H9 (cell line): ENCODE results near the gene PTPRJ. TPM values are rescaled to one million over a fixed set of nuclear protein-coding genes. Genes with fewer than 3 reads are reported as not detected.

Experiments used
- DNase-seq: peaks from one replicate; pipeline ENCODE4 v3.0.0-alpha.2; 2017
- H2AFZ ChIP-seq: one replicate; pipeline ENCODE4 v1.6.1; 2013; ENCODE audit warnings: mild to moderate bottlenecking, low read length, control low read depth, moderate library complexity
- H2AK5ac ChIP-seq: 2 replicates; pipeline ENCODE4 v1.6.1; 2013; ENCODE audit warnings: low read length, control low read depth, mixed read lengths; ENCODE audit not compliant: insufficient read length
- H2BK120ac ChIP-seq: one replicate; pipeline ENCODE4 v1.6.1; 2013; ENCODE audit warnings: low read depth, mild to moderate bottlenecking, low read length, control low read depth, inconsistent platforms; ENCODE audit not compliant: poor library complexity, severe bottlenecking
- H2BK12ac ChIP-seq: 2 replicates; pipeline ENCODE4 v1.6.1; 2013; ENCODE audit warnings: low read length, control low read depth, mixed read lengths, low read depth; ENCODE audit not compliant: insufficient read length
- H2BK15ac ChIP-seq: 2 replicates; pipeline ENCODE4 v1.6.1; 2013; ENCODE audit warnings: low read depth, low read length, control low read depth
- H2BK20ac ChIP-seq: one replicate; pipeline ENCODE4 v1.6.1; 2013; ENCODE audit warnings: low read depth, mild to moderate bottlenecking, low read length, control low read depth, inconsistent platforms; ENCODE audit not compliant: poor library complexity, severe bottlenecking
- H2BK5ac ChIP-seq: 2 replicates; pipeline ENCODE4 v1.6.1; 2013; ENCODE audit warnings: low read length, control low read depth, mixed read lengths; ENCODE audit not compliant: insufficient read length
- H3K14ac ChIP-seq: 2 replicates; pipeline ENCODE4 v1.6.1; 2013; ENCODE audit warnings: low read length, control low read depth; ENCODE audit not compliant: insufficient read depth
- H3K18ac ChIP-seq: 2 replicates; pipeline ENCODE4 v1.6.1; 2013; ENCODE audit warnings: low read depth, mild to moderate bottlenecking, mixed read lengths, low read length, control low read depth; ENCODE audit not compliant: insufficient read length
- H3K23ac ChIP-seq: 2 replicates; pipeline ENCODE4 v1.6.1; 2013; ENCODE audit warnings: low read length, control low read depth, mixed read lengths, low read depth; ENCODE audit not compliant: insufficient read length
- H3K23me2 ChIP-seq: 2 replicates; pipeline ENCODE4 v1.6.1; 2013; ENCODE audit warnings: low read depth, mild to moderate bottlenecking, mixed read lengths, low read length, control low read depth; ENCODE audit not compliant: insufficient read length, poor library complexity, severe bottlenecking
- H3K27ac ChIP-seq: 2 replicates; pipeline ENCODE4 v1.5.1; 2013; ENCODE audit warnings: low read length, control low read depth, mixed read lengths, low read depth; ENCODE audit not compliant: insufficient read length
- H3K27me3 ChIP-seq: 2 replicates; pipeline ENCODE4 v1.6.1; 2013; ENCODE audit warnings: low read length, control low read depth, inconsistent platforms; ENCODE audit not compliant: insufficient read depth
- H3K4ac ChIP-seq: 2 replicates; pipeline ENCODE4 v1.6.1; 2013; ENCODE audit warnings: low read depth, mild to moderate bottlenecking, control low read depth, inconsistent platforms, low read length, moderate library complexity
- H3K4me1 ChIP-seq: 2 replicates; pipeline ENCODE4 v1.6.1; 2013; ENCODE audit warnings: low read length, control low read depth, inconsistent platforms; ENCODE audit not compliant: insufficient read depth
- H3K4me2 ChIP-seq: 2 replicates; pipeline ENCODE4 v1.6.1; 2013; ENCODE audit warnings: low read length, control low read depth, mixed read lengths; ENCODE audit not compliant: insufficient read length, insufficient read depth
- H3K56ac ChIP-seq: 2 replicates; pipeline ENCODE4 v1.6.1; 2013; ENCODE audit warnings: low read depth, mild to moderate bottlenecking, mixed read lengths, low read length, control low read depth; ENCODE audit not compliant: insufficient read length
- H3K79me1 ChIP-seq: 2 replicates; pipeline ENCODE4 v1.6.1; 2013; ENCODE audit warnings: low read depth, mild to moderate bottlenecking, moderate library complexity, low read length, control low read depth, inconsistent platforms; ENCODE audit not compliant: insufficient read depth, poor library complexity, severe bottlenecking
- H3K79me2 ChIP-seq: 2 replicates; pipeline ENCODE4 v1.6.1; 2013; ENCODE audit warnings: low read length, control low read depth, inconsistent platforms; ENCODE audit not compliant: insufficient read depth
- H3K9ac ChIP-seq: 2 replicates; pipeline ENCODE4 v1.6.1; 2013; ENCODE audit warnings: low read length, control low read depth, mixed read lengths; ENCODE audit not compliant: insufficient read length; ENCODE audit errors: extremely low read depth
- H3K9me3 ChIP-seq: one replicate; pipeline ENCODE4 v1.6.1; 2013; ENCODE audit warnings: low read depth, low read length, inconsistent platforms; ENCODE audit not compliant: control insufficient read depth
- H3T11ph ChIP-seq: one replicate; pipeline ENCODE4 v1.6.1; 2013; ENCODE audit warnings: mild to moderate bottlenecking, low read length, control low read depth, inconsistent platforms
- H4K20me1 ChIP-seq: one replicate; pipeline ENCODE4 v1.6.1; 2013; ENCODE audit not compliant: control insufficient read depth, insufficient read length, insufficient read depth
- H4K5ac ChIP-seq: 2 replicates; pipeline ENCODE4 v1.6.1; 2013; ENCODE audit warnings: low read depth, mild to moderate bottlenecking, mixed read lengths, low read length, control low read depth; ENCODE audit not compliant: insufficient read length
- H4K8ac ChIP-seq: replicated peaks from 2 replicates; pipeline ENCODE4 v1.6.1; 2013; ENCODE audit warnings: low read length, control low read depth, mixed read lengths, low read depth; ENCODE audit not compliant: insufficient read length
- H4K91ac ChIP-seq: 2 replicates; pipeline ENCODE4 v1.6.1; 2013; ENCODE audit warnings: low read depth, mild to moderate bottlenecking, moderate library complexity, mixed read lengths, low read length, control low read depth; ENCODE audit not compliant: insufficient read length
- H3K27ac Mint-ChIP-seq, 3 experiments: 2 replicates in 2 of 3; 3 replicates in 1 of 3; pipeline ENCODE4 v1.8.0; 2020 to 2021; ENCODE audit warnings: mixed read lengths in 3 of 3, mild to moderate bottlenecking in 1 of 3, moderate library complexity in 1 of 3
- H3K27me3 Mint-ChIP-seq: 2 replicates; pipeline ENCODE4 v1.8.0; 2021; ENCODE audit warnings: low read depth, mild to moderate bottlenecking, moderate library complexity, mixed read lengths
- H3K36me3 Mint-ChIP-seq, 3 experiments: 2 replicates in 2 of 3; 3 replicates in 1 of 3; pipeline ENCODE4 v1.8.0; 2020 to 2021; ENCODE audit warnings: low read depth in 3 of 3, mixed read lengths in 3 of 3; ENCODE audit not compliant: insufficient read depth in 1 of 3
- H3K4me1 Mint-ChIP-seq, 2 experiments: 2 replicates each; pipeline ENCODE4 v1.8.0; 2020; ENCODE audit warnings: mixed read lengths in 2 of 2
- H3K4me3 Mint-ChIP-seq, 2 experiments: 2 replicates in 1 of 2; 3 replicates in 1 of 2; pipeline ENCODE4 v1.8.0; 2020 to 2021; ENCODE audit warnings: mild to moderate bottlenecking in 2 of 2, mixed read lengths in 2 of 2, moderate library complexity in 1 of 2
- H3K9me3 Mint-ChIP-seq, 2 experiments: 2 replicates in 1 of 2; 3 replicates in 1 of 2; pipeline ENCODE4 v1.8.0; 2020; ENCODE audit warnings: mild to moderate bottlenecking in 2 of 2, mixed read lengths in 2 of 2, moderate library complexity in 1 of 2
- CTCF ChIP-seq: fragments of 200-600 bp; sonication (generic); conservative IDR thresholded peaks from 3 replicates; pipeline ENCODE4 v1.8.0; 2021; ENCODE audit warnings: antibody characterized with exemption, mild to moderate bottlenecking
- WGBS: extraction: QIAGEN DNeasy Blood & Tissue Kit; methylation state at CpG from one replicate; pipeline ENCODE4 v1.1.7; 2013; ENCODE audit warnings: missing lambda C conversion rate, low lambda C conversion rate, mixed read lengths; ENCODE audit not compliant: insufficient read length; ENCODE audit errors: extremely low coverage; 5-methylcytosine and 5-hydroxymethylcytosine counted together
- total RNA-seq: library from RNA; stranded (reverse); gene quantifications from 2 replicates; pipeline ENCODE4 v1.2.1, GENCODE V29; 2021

The PTPRJ gene
- total RNA-seq, 1 experiment from 2014 or later, result 10.6 TPM

GRCh38 chr11:48114740-48115139 is 134.4 kb downstream of the PTPRJ start:
- no peak overlapping the region for H3K23ac ChIP-seq
- H3K36me3 Mint-ChIP-seq, result peaks cover 11 to 16% (median 11%) of the 10 kb centered on the region in 3 experiments; a peak in 6 of 7 replicates
- H3K9me3 Mint-ChIP-seq, result peaks cover 9% of the 10 kb centered on the region in 2 experiments; a peak in 4 of 5 replicates

More at GRCh38 chr11:48114740-48115139, 134.4 kb downstream of the PTPRJ start:
- Mint-ChIP-seq H3K27ac (no peak overlapping the region), H3K27me3 (no peaks in the 10 kb centered on the region), H3K4me3 (no peak overlapping the region), H3K4me1 (peaks cover 2 to 6% of the 10 kb centered on the region in 2 experiments)
- no peak overlapping the region for H2AFZ ChIP-seq
- H3K4me1 ChIP-seq, result peaks cover 1% of the 10 kb centered on the region; the same call in 1 of the 2 replicates
- H2BK120ac ChIP-seq, result no peak overlapping the region
- H3K4ac ChIP-seq, result no peak overlapping the region
- no peak overlapping the region for H2BK5ac ChIP-seq
- H2AK5ac ChIP-seq, result no peak overlapping the region
- H3K4me2 ChIP-seq, result no peak overlapping the region
- H3K9ac ChIP-seq, result no peak overlapping the region
- no peak overlapping the region for H4K8ac ChIP-seq
- H3K23me2 ChIP-seq, result no peaks in the 10 kb centered on the region
- no peak overlapping the region for H2BK12ac ChIP-seq
- no peaks in the 10 kb centered on the region for H3K27me3 ChIP-seq
- no peak overlapping the region for H2BK15ac ChIP-seq
- TF ChIP-seq CTCF, result no peak
- H3T11ph ChIP-seq, result no peak overlapping the region
- no CpG with 5 or more reads among the region's 1 CpG for WGBS
- H4K20me1 ChIP-seq, result no peaks in the 10 kb centered on the region
- H3K14ac ChIP-seq, result no peak overlapping the region
- H4K5ac ChIP-seq, result no peak overlapping the region
- H3K9me3 ChIP-seq, result no peaks in the 10 kb centered on the region
- H3K27ac ChIP-seq, result no peak overlapping the region
- no peaks in the 10 kb centered on the region for H3K79me1 ChIP-seq
- DNase-seq, result no peak
- H4K91ac ChIP-seq, result no peak overlapping the region
- no peaks in the 10 kb centered on the region for H3K79me2 ChIP-seq
- H2BK20ac ChIP-seq, result no peak overlapping the region
- H3K18ac ChIP-seq, result no peak overlapping the region
- H3K56ac ChIP-seq, result no peak overlapping the region
